Measurements from ENCODE around the gene TRIO.

TRIO gene

GRCh38 chr5:14211818-14212803 lies 69.0 kb downstream of the TRIO start:
- H3K9me3 ChIP-seq (replicated peaks in 1 of 11), result peaks cover 0 to 17% (median 10%) of the 10 kb centered on the region in 11 experiments; a peak in 12 of 22 replicates
- H3K9ac ChIP-seq, result no peak overlapping the region; a peak in 1 of 22 replicates
- peaks cover 0 to 19% (median 8%) of the 10 kb centered on the region in 11 experiments; a peak in 4 of 22 replicates for H3K36me3 ChIP-seq
- peaks cover 58 to 73% (median 64%) of the 10 kb centered on the region in 10 experiments for H3K4me1 ChIP-seq
- peak overlapping the region in 7 of 11 experiments; percentile 2 to 26 (median 15); a peak in 5 of 22 replicates for H3K27ac ChIP-seq
- H3K27me3 ChIP-seq, result no peaks in the 10 kb centered on the region
- peak overlapping the region; percentile 15 to 60 (median 43); a peak in 21 of 22 replicates for H3K4me2 ChIP-seq
- H4K20me1 ChIP-seq, result peaks cover 23 to 97% (median 50%) of the 10 kb centered on the region in 11 experiments; a peak in 20 of 22 replicates
- no peak overlapping the region for H3K4me3 ChIP-seq
- no peak for TF ChIP-seq Cebpa-rat (IDR thresholded peaks at IDR 0.05)

- peak overlapping the region in 3 of 11 experiments; percentile 15 to 24 (median 23); a peak in 4 of 22 replicates for H3K27ac ChIP-seq
- peaks cover 58 to 73% (median 64%) of the 10 kb centered on the region in 10 experiments for H3K4me1 ChIP-seq
- TF ChIP-seq Cebpa-rat (IDR thresholded peaks at IDR 0.05), result no peak
- no peak overlapping the region; a peak in 1 of 22 replicates for H3K9ac ChIP-seq
- H3K27me3 ChIP-seq, result no peaks in the 10 kb centered on the region
- no peak overlapping the region for H3K4me3 ChIP-seq
- peaks cover 0 to 17% (median 10%) of the 10 kb centered on the region in 11 experiments; a peak in 12 of 22 replicates for H3K9me3 ChIP-seq (replicated peaks in 1 of 11)
- H4K20me1 ChIP-seq, result peaks cover 30 to 99% (median 58%) of the 10 kb centered on the region in 11 experiments; a peak in 20 of 22 replicates
- peak overlapping the region in 8 of 11 experiments; percentile 15 to 60 (median 42); a peak in 11 of 22 replicates for H3K4me2 ChIP-seq
- peaks cover 0 to 19% (median 8%) of the 10 kb centered on the region in 11 experiments; a peak in 4 of 22 replicates for H3K36me3 ChIP-seq
Measured at GRCh38 chr5:14212838-14213237, 69.7 kb downstream of the TRIO start.

GRCh38 chr5:14213253-14213652 lies 70.1 kb downstream of the TRIO start:
- Histone ChIP-seq H3K4me2 (no peak overlapping the region), H3K4me1 (peaks cover 58 to 73% (median 63%) of the 10 kb centered on the region in 10 experiments), H3K9ac (no peak overlapping the region), H3K36me3 (peaks cover 0 to 19% (median 8%) of the 10 kb centered on the region in 11 experiments; a peak in 4 of 22 replicates), H3K27ac (no peak overlapping the region), H3K4me3 (no peak overlapping the region), H4K20me1 (peaks cover 33 to 99% (median 62%) of the 10 kb centered on the region in 11 experiments; a peak in 20 of 22 replicates), H3K9me3 (replicated peaks in 1 of 11) (peaks cover 0 to 16% (median 7%) of the 10 kb centered on the region in 11 experiments; a peak in 12 of 22 replicates), H3K27me3 (no peaks in the 10 kb centered on the region)
- no peak for TF ChIP-seq Cebpa-rat (IDR thresholded peaks at IDR 0.05)

GRCh38 chr5:14213813-14214585 lies 70.9 kb downstream of the TRIO start:
- Histone ChIP-seq H3K9me3 (replicated peaks in 1 of 11) (peaks cover 0 to 9% (median 1%) of the 10 kb centered on the region in 11 experiments; a peak in 7 of 22 replicates), H3K4me2 (no peak overlapping the region), H3K36me3 (peaks cover 0 to 12% (median 4%) of the 10 kb centered on the region in 11 experiments; a peak in 4 of 22 replicates), H3K9ac (no peak overlapping the region), H4K20me1 (peaks cover 41 to 100% (median 69%) of the 10 kb centered on the region in 11 experiments; a peak in 21 of 22 replicates), H3K4me3 (no peak overlapping the region), H3K4me1 (peaks cover 58 to 73% (median 63%) of the 10 kb centered on the region in 10 experiments), H3K27me3 (no peaks in the 10 kb centered on the region), H3K27ac (peak overlapping the region in 2 of 11 experiments; percentile 1 to 3; a peak in 2 of 22 replicates)
- TF ChIP-seq Cebpa-rat (IDR thresholded peaks at IDR 0.05), result no peak

- peaks cover 0 to 16% (median 4%) of the 10 kb centered on the region in 11 experiments; a peak in 7 of 22 replicates for H3K36me3 ChIP-seq
- no peaks in the 10 kb centered on the region for H3K27me3 ChIP-seq
- peaks cover 49 to 100% (median 79%) of the 10 kb centered on the region in 11 experiments; a peak in 21 of 22 replicates for H4K20me1 ChIP-seq
- H3K4me1 ChIP-seq, result peaks cover 59 to 73% (median 63%) of the 10 kb centered on the region in 10 experiments
- H3K4me2 ChIP-seq, result no peak overlapping the region
- TF ChIP-seq Cebpa-rat (IDR thresholded peaks at IDR 0.05), result no peak
- no peak overlapping the region for H3K4me3 ChIP-seq
- no peak overlapping the region for H3K9ac ChIP-seq
- H3K27ac ChIP-seq, result no peak overlapping the region
- peaks cover 0 to 6% (median 3%) of the 10 kb centered on the region in 11 experiments; a peak in 6 of 22 replicates for H3K9me3 ChIP-seq (replicated peaks in 1 of 11)
Measured at GRCh38 chr5:14215901-14216300, 72.8 kb downstream of the TRIO start.

GRCh38 chr5:14216372-14216771 lies 73.2 kb downstream of the TRIO start:
- peak overlapping the region in 2 of 11 experiments; percentile 16 to 33; a peak in 2 of 22 replicates for H3K27ac ChIP-seq
- H3K9ac ChIP-seq, result no peak overlapping the region
- peak overlapping the region in 7 of 11 experiments; percentile 0 to 53 (median 15); a peak in 6 of 22 replicates for H3K4me2 ChIP-seq
- H3K27me3 ChIP-seq, result no peaks in the 10 kb centered on the region
- H3K9me3 ChIP-seq (replicated peaks in 1 of 11), result peaks cover 0 to 10% (median 8%) of the 10 kb centered on the region in 11 experiments; a peak in 10 of 22 replicates
- TF ChIP-seq Cebpa-rat (IDR thresholded peaks at IDR 0.05), result no peak
- peaks cover 49 to 100% (median 78%) of the 10 kb centered on the region in 11 experiments; a peak in 21 of 22 replicates for H4K20me1 ChIP-seq
- peaks cover 60 to 73% (median 64%) of the 10 kb centered on the region in 10 experiments for H3K4me1 ChIP-seq
- peaks cover 0 to 19% (median 4%) of the 10 kb centered on the region in 11 experiments; a peak in 7 of 22 replicates for H3K36me3 ChIP-seq
- H3K4me3 ChIP-seq, result no peak overlapping the region

GRCh38 chr5:14216902-14217301 lies 73.8 kb downstream of the TRIO start:
- peak overlapping the region in 1 of 11 experiments; percentile 6; a peak in 2 of 22 replicates for H3K9ac ChIP-seq
- peaks cover 46 to 99% (median 76%) of the 10 kb centered on the region in 11 experiments; a peak in 21 of 22 replicates for H4K20me1 ChIP-seq
- H3K4me3 ChIP-seq, result no peak overlapping the region
- H3K4me2 ChIP-seq, result peak overlapping the region in 9 of 11 experiments; percentile 0 to 53 (median 21); a peak in 9 of 22 replicates
- TF ChIP-seq Cebpa-rat (IDR thresholded peaks at IDR 0.05), result no peak
- H3K27ac ChIP-seq, result peak overlapping the region in 2 of 11 experiments; percentile 16 to 33; a peak in 2 of 22 replicates
- peaks cover 63 to 73% (median 67%) of the 10 kb centered on the region in 10 experiments for H3K4me1 ChIP-seq
- no peaks in the 10 kb centered on the region for H3K27me3 ChIP-seq
- H3K9me3 ChIP-seq (replicated peaks in 1 of 11), result peaks cover 0 to 14% (median 10%) of the 10 kb centered on the region in 11 experiments; a peak in 10 of 22 replicates
- H3K36me3 ChIP-seq, result peaks cover 0 to 19% (median 4%) of the 10 kb centered on the region in 11 experiments; a peak in 7 of 22 replicates

Data from BLaER1 treated with 17β-estradiol and CSF1 and Interleukin-3, amounts not matched to agents 10 nM and 100 nM (cell line).